ENCODE data around the gene OPCML.

OPCML gene

DNA sequence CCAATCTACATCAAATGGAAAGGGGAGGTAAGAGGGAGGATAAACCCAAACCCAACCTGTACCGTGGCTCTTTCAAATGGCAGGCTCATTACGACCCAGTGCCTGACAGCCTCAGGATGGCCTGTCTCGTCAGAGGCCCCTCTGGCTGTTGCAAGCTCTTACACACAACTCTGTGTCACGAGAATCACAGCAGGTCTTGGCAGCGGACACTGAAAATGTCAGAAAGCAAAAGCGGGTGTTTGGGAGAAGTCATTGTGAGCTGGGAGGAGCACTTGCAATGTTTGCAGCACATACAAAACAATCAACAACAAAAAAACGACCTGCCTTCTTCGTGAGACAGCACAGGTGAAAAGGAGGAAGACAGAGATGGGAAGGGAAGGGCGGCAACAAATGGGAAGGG, 248.1 kb downstream of the OPCML start:
- TF ChIP-seq, protein P1, sequence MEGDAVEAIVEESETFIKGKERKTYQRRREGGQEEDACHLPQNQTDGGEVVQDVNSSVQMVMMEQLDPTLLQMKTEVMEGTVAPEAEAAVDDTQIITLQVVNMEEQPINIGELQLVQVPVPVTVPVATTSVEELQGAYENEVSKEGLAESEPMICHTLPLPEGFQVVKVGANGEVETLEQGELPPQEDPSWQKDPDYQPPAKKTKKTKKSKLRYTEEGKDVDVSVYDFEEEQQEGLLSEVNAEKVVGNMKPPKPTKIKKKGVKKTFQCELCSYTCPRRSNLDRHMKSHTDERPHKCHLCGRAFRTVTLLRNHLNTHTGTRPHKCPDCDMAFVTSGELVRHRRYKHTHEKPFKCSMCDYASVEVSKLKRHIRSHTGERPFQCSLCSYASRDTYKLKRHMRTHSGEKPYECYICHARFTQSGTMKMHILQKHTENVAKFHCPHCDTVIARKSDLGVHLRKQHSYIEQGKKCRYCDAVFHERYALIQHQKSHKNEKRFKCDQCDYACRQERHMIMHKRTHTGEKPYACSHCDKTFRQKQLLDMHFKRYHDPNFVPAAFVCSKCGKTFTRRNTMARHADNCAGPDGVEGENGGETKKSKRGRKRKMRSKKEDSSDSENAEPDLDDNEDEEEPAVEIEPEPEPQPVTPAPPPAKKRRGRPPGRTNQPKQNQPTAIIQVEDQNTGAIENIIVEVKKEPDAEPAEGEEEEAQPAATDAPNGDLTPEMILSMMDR (conservative IDR thresholded peaks at IDR 0.05) = no peak
- no peak overlapping the region for H3K27ac ChIP-seq

DNA sequence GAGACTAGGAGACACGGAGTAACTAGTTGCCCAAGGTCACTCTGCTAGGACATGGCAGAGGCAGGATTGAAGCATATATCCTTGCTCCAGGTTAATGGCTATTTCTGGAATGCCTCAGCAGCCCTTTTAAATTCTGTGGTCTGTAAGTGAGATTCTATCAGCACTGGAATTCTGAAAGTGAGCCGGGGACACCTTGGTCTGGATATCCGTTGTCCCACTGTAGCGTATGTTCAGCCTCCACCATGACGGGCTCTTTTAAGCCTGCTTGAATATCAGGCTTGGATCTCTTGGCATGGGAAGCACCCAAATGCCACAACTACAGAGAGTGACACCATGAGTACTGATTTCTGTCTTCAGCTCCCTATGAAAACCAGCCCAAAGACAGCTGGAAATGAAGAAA, 254.4 kb downstream of the OPCML start:
- TF ChIP-seq, protein P1 (conservative IDR thresholded peaks at IDR 0.05) = no peak
- H3K27ac ChIP-seq = no peak overlapping the region

DNA sequence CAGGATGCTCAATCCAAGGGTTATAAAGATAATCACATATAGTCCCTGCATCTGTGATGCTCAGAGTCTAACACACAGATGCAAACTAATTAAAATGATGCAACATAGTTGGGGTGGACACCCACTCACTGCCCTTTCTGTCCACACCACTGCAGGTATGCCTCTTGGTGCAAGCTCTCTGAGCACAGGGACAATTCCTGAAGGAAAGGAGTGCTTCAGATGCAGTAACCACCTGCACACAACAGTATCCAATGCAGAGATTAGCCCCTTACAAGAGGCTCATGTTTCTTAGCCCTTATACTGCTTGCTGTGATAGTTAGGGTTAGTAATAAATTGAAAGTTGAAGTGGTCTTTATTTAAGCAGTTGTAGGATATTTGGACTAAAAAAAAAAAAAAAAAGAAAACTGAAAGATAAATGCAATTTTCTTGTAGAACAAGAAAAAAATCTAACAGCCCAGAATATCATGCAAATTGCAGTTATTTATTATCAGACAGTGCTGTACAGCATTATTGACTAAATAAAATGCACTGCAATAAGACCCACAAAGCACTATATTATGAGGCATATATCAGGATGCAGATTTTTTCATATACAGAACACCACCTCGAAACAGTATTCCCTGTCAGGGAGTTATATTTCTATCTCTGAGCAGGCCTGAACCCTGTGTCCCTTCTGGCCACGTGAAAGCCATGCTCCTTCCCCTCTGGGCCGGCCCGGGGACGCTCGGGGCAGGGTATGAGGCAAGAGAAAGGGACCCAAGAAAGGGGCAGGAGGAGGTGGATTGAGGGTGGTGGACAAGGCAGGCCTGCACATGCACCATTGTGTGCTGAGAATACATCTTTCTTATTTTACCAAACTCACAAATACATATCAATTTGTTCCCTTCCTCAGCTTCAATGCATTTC, 260.2 kb downstream of the OPCML start:
- H3K27ac ChIP-seq = no peak overlapping the region
- TF ChIP-seq, protein P1 (conservative IDR thresholded peaks at IDR 0.05) = no peak

DNA sequence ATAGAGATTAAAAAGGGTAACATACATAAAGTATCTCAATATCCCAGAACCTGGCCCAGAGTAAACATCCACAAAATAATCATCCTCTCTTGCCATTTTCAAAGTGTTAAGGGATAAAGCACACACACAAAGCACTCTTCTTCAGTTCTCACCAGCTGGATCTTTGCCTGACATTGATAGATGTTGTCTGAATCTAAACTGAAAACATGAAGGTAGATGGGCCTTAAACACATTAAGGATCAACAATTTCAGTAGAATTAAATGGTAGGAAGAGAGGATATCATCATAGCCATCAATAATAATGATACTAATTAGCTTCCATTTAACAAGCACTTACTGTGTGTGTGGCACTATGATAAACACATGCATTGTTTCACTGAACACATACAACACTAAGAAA, 261.1 kb downstream of the OPCML start:
- H3K27ac ChIP-seq = no peak overlapping the region
- TF ChIP-seq, protein P1 (conservative IDR thresholded peaks at IDR 0.05) = no peak

DNA sequence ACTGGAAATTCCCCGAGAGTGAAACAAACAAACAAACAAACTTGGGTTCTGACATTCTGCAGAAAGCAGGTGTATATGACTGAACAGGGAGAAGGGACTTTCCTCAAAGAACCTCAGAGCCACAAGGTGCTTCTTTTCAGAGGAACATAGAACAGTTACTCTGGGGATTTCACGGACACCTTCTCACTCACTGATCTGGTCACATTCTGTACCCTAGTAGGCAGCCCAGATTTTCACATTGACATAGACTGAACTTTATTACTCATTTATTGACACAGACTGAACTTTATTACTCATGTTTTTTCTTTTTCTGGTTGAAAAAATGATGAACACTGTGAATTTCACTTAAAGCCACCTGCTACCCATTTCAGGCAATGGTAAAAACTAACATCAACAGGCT, 263.0 kb downstream of the OPCML start:
- no peak overlapping the region for H3K27ac ChIP-seq
- TF ChIP-seq, protein P1 (conservative IDR thresholded peaks at IDR 0.05) = no peak

DNA sequence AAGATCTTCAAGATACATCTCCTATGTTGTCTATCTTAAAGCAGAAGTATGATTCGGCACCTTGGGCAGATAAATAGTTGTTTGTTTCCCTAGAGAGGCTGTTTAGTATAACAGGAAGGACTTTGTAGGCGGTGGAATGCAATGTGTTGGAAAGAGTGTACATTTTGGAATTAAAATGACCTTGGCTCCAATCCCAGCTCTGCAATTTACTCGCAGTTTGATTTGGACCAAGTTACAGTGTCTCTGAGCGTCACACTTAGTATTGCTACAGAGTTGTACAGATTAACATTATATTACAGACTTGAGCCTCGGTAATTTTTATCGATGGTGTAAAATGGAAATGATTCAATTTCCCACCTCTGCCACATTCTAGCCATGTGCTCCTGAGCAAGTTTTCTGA, 265.3 kb downstream of the OPCML start:
- TF ChIP-seq, protein P1 (conservative IDR thresholded peaks at IDR 0.05) = no peak
- H3K27ac ChIP-seq = no peak overlapping the region

DNA sequence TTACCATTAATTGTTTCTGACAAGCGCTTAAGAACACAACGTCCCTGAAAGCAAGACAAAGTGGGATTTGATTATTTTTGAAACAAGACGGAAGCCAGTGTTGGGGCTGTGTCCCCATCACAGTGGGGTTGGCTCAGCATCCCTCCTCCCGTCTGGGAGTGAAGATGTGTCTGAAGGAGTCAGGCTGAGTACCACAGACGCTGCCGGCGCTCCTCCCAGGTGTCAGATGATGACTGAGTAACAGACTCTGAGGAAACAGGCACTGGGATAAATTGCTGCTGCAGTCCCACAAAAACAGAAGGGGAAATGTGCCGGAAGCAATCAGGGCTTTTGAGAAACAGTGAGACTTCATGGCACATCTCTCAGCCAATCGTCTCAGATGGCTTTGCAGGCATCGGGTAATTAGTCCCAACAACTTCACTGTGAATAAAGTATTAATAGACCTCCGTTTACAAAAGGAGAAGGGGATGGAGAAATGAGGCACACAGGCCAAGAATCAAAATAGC, 266.7 kb downstream of the OPCML start:
- TF ChIP-seq, protein P1 (conservative IDR thresholded peaks at IDR 0.05) = no peak
- H3K27ac ChIP-seq = no peak overlapping the region

Data from VCaP (cell line).